HFF-Myc (cell line): ENCODE measurements around the gene TBC1D22A.
A peak's percentile ranks its signal among the peaks of the same experiment; 100 is the strongest.
"Not testable (repeated sequence)": the region's sequence is repeated elsewhere in the genome, so short reads cannot be mapped to it uniquely, and the experiment has no call there.

Source experiments
- DNase-seq: peaks from one replicate; pipeline ENCODE4 v3.0.0-alpha.2; 2011; ENCODE audit warnings: low read depth; ENCODE audit errors: extremely low read depth
- H3K4me3 ChIP-seq: replicated peaks from 2 replicates; pipeline ENCODE4 v1.5.1; 2011; ENCODE audit warnings: low read depth, mild to moderate bottlenecking, control low read depth, low read length
- TF ChIP-seq, protein P1 (sequence below): IDR thresholded peaks from 2 replicates; pipeline ENCODE4 v1.5.1; 2012; ENCODE audit warnings: mild to moderate bottlenecking, low read depth, low read length, control low read depth; ENCODE audit errors: missing control alignments

The TBC1D22A gene

DNA sequence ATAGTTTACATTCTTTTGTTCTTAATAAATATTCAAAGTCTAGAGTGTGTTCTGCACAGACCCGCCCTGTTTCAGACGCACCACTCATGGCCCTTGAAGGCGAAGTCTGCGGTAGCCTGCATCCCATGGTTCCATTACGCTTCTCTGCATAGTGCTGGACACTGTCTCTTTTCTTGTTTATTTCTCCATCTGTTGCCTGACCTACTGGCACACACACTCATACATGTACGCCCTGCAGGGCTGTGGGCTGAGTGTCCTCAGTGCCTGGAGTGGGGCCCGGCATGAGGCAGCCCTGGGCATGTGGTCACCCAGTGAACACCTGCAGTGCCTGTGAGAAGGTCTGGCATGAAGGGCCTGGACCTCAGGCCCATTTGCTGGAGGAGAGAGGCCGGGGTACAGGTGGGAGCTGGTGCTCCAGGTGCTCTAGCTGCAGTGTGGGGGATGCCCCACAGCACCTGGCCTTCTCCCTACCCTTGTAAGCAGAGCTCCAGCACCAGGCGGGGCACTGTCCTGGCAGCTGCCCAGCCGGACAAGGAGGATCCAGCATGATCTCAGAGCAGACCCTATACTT, 404.1 kb downstream of the TBC1D22A start:
- DNase-seq: no peak
- TF ChIP-seq, protein P1, sequence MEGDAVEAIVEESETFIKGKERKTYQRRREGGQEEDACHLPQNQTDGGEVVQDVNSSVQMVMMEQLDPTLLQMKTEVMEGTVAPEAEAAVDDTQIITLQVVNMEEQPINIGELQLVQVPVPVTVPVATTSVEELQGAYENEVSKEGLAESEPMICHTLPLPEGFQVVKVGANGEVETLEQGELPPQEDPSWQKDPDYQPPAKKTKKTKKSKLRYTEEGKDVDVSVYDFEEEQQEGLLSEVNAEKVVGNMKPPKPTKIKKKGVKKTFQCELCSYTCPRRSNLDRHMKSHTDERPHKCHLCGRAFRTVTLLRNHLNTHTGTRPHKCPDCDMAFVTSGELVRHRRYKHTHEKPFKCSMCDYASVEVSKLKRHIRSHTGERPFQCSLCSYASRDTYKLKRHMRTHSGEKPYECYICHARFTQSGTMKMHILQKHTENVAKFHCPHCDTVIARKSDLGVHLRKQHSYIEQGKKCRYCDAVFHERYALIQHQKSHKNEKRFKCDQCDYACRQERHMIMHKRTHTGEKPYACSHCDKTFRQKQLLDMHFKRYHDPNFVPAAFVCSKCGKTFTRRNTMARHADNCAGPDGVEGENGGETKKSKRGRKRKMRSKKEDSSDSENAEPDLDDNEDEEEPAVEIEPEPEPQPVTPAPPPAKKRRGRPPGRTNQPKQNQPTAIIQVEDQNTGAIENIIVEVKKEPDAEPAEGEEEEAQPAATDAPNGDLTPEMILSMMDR: no peak

DNA sequence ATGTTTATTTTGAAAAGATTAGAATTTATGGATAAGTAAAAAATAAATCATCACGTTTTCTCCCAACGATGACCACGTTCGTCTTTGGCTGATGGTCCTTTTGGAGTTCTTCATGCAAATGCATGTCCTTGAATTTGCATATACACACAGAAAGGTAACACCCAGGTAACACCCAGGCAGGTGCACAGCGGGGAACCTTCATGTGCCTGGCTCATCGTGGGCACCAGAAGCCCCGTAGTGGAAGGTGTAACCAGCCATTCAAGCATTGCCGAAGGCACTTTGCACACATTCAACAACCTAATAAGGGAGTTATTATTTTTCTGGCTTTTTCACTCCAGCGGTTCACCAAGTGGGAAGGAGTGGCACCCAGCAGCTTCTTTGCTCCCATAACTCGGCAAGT, 404.6 kb downstream of the TBC1D22A start:
- DNase-seq: no peak
- H3K4me3 ChIP-seq: no peak overlapping the region
- TF ChIP-seq, protein P1: no peak

More for the DNA sequence above, 404.1 kb downstream of the TBC1D22A start:
- no peak overlapping the region for H3K4me3 ChIP-seq

DNA sequence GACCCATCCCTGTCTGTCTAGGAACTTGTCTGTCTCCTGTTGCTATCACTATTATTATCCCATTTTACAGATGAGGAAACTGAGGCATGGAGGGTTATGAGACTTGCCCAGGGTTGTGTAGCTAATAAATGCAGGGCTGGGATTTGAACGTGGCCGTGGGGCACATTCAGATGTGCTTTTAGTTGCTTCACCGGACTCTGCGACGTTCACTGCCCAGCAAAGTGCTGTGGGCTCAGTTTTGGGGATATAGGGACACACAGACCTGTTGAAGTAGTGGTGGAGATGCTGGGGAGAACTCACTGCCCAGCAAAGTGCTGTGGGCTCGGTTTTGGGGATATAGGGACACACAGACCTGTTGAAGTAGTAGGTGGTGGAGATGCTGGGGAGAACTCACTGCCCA, 405.5 kb downstream of the TBC1D22A start:
- H3K4me3 ChIP-seq, DNase-seq: not testable (repeated sequence)

DNA sequence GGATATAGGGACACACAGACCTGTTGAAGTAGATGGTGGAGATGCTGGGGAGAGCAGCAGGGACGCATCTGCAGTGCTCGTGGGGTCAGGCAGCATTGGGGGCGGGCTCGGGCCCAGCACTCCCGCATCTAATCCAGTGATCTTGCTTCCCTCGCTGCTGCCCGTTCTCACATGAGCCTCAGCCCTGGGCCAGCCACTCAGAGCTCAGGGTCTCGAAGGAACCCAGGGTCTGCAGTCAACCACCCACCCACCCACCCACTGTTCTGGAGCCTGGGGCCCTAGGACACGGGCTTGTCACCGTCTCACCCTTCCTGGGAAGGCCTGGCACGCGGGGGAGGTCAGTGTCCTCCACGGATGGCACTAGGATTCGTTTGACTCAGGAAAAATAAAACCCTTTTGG, 406.0 kb downstream of the TBC1D22A start:
- TF ChIP-seq, protein P1: no peak
- DNase-seq: no peak
- no peak overlapping the region for H3K4me3 ChIP-seq

DNA sequence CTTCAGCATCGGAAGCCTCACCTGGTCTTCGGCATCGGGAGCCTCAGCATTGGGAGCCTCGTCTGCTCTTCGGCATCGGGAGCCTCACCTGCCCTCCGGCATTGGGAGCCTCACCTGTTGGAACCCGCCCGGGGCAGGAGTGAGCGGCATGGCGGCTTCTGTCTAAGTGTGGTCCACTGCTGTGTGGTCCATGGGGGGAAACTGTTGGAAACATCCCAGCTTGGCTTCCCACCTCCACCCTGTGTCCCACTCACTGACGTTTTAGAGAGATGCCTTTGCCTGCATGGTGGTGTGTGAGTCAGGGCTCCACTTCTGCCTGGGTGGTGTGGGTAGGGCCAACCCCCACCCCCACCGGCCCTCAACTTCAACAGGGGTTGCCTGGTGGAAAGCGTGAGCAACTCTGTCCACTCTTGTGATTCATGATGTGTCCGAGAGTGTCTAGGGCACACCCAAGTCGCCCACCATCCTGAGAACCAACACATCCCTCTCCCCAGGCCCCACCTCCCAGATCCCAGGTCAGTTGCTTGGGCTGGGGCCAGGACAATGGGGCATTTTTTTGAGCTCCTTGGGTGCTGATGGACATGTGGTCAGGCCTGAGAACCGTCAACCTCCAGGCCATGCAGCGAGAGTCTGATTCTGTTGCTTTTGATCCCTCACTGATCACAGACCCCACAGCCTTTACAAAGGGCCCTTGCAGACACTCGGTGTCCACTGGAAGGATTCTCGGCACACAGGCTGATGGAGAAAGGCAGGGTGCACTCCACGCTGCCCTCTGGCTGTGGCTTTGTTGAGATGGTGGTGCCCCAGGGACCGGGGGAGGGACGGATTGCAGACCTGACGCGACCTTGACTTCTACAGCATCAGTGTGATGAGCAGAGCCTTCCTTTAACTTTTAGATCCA, 406.7 kb downstream of the TBC1D22A start:
- H3K4me3 ChIP-seq: no peak overlapping the region
- TF ChIP-seq, protein P1: peak; percentile 40
- no peak for DNase-seq

DNA sequence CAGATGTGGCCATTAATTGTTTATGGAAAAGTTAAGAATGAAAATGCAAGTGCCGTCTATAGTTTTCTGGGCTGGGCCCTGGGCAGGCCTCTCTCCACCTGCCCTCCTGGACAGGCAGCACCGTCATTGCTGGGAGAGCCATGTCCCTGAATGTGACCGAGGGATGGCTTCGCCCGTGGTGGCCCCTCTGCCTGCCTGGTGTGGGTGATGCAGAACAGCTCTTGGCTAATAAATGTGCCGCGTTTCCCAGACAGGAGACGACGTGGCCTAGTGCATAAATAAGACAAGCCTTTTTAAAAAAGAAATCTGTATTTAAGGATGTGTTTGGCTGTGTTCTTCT, 407.3 kb downstream of the TBC1D22A start:
- no peak for DNase-seq
- no peak overlapping the region for H3K4me3 ChIP-seq
- TF ChIP-seq, protein P1: no peak

DNA sequence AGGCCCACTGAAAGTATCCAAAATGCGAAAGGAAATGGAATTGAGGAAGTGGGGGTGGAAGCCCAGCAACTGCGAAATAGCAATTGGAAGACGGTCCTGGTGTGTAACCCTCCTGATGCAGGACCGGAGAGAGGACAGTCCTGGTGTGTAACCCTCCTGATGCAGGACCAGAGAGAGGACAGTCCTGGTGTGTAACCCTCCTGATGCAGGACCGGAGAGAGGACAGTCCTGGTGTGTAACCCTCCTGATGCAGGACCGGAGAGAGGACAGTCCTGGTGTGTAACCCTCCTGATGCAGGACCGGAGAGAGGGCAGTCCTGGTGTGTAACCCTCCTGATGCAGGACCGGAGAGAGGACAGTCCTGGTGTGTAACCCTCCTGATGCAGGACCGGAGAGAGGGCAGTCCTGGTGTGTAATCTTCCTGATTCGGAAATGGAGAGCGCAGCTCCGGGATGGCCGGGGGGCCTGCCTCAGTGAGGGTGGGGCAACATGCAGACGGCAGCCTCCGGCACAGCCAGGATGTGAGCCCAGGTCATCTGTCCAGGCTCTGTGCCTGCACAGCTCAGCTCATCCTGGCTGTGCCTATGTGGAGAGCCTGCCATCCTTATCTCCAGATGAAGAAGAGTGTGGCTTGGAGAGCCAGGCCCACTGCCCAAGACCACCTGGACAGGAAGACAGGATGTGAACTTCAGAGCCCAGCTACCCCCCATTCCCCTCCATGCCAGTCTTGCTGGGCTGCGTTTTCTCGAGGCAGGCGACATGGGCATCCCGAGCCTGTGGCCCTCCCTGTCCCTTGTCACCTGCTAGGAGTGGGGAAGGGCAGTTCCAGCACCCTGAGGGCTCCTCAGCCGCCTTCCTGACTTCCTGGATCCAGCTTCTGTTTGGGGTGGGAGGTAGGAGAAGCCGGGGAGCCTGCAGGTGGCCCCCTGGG, 408.3 kb downstream of the TBC1D22A start:
- not testable (repeated sequence) for DNase-seq

More for the DNA sequence above, 408.3 kb downstream of the TBC1D22A start:
- not testable (repeated sequence) for H3K4me3 ChIP-seq
